Stimulated activated naive CD4-positive, alpha-beta T cell (primary cell): ENCODE measurements around the gene KDELR3.

Source experiments
- DNase-seq, 6 experiments: peaks; one replicate each; lab custom pipeline; 2025; lab: John Stamatoyannopoulos, UW

Gene KDELR3

GRCh38 chr22:38440747-38441350 lies 27.0 kb upstream of the KDELR3 start:
- no peak for DNase-seq

GRCh38 chr22:38441620-38442287 lies 26.1 kb upstream of the KDELR3 start:
- no peak for DNase-seq

GRCh38 chr22:38442967-38443627 lies 24.8 kb upstream of the KDELR3 start:
- DNase-seq, result no peak

DNA sequence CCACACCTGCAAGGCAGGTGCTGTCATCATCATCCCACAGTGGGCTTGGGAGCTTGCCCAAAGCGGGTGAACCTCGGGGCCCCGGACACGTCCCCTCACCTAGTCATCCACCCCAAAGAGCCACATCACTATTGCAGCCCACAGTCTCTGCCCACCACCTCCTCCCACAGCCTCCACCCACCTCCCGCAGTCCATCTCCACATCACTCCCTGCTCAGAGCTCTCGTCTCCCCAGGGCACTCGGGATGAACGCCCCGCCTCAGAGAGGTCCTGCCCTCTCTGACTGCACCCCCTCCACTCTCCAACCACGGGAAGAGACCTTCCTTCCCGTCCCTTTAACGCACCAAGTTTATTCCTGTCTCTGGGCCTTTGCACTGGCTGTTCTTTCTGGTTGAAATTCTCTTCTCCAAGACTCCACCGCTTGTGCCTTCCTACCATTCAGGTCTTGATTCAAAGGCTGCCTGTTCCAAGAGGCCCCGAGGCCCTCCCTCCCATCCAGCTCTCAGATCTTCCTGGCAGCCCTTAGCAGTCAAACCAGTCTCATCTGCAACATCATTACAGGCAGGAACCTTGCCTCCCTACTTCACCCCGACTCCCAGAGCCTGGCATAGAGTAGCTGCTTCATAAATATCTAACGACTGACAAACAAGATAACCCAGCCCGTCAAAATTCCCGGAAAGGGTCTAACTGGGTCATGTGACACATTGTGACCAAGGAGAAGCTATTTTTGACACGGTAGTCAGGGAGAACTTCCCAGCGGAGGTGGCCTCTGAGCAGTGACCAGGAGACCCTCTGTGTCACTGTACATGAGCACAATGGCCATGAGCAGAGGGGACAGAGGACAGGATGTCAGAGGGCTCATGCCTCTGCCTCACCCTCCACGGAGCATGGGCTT lies 24.0 kb upstream of the KDELR3 start:
- DNase-seq, result no peak

DNA sequence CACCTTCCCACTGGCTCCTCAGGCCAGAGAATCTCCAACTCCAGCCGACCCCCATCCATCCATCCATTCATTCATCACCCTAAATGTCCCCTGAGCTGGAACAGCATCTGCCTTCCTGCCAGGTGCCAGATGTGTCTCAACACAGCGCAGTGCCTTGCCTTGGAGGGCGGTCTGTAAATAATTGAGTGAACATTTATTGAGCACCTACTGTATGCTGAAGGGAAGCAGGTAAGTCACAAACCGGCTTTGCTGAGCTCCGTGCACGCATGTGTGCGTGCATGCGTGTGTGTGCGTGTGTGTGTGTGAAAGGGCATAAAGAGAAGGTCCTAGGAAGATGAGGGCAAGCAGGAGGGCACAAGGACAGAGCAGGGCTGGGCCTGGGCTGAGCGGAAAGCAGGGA lies 23.1 kb upstream of the KDELR3 start:
- DNase-seq, result no peak

GRCh38 chr22:38446018-38446601 lies 21.8 kb upstream of the KDELR3 start:
- no peak for DNase-seq

- DNase-seq, result no peak
Observed at GRCh38 chr22:38448945-38449745, 18.8 kb upstream of the KDELR3 start.

DNA sequence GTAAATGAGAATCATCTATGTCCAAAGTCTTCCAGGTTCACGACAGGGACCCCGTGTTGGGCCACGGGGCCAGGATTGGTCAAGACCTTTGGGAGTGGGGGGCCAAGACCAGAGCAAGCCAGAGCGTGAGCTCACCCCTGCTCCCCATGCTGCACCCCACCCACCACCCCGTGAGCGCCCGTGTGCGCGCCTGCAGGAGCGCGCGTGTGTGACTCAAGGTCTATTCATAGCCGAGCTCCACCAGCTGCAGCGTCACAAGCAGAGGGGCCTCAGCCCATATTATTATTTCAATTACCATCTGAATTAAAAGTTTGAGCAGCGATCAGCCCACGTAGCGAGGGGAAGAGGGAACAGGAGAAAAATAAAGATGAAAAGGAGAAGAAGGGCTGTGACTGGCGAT lies 18.1 kb upstream of the KDELR3 start:
- DNase-seq, result no peak

DNA sequence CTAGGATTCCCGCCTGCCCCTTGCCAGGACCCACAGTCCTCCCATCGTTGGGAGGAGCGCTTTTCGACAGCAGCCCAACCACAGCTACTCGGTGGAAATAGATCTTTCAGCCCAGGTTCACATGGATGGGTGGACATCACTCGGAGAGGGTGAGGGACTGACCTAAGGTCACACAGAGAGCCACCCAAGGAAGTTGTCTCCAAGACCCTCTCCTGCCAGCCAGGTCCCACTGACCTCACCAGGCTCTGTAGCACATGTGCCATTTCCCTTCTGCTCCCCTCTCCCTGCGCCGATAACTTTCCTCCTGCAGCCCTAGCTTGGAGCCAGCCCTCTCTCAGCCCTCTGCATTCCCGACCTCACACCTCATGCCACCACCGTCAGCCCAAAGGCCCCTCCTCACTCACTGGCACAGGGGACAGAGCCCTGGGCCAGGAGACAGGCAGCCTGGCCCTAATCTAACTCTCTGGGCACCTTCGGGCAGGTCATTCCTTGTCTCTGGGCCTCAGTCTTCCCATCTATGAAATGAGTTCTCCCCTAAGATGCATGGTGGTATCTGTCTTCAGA lies 17.6 kb upstream of the KDELR3 start:
- no peak for DNase-seq

GRCh38 chr22:38451404-38451803 lies 16.5 kb upstream of the KDELR3 start:
- no peak for DNase-seq

GRCh38 chr22:38451864-38452263 lies 16.0 kb upstream of the KDELR3 start:
- DNase-seq, result no peak

- no peak for DNase-seq
Observed at GRCh38 chr22:38452373-38453065, 15.4 kb upstream of the KDELR3 start.

GRCh38 chr22:38453066-38453672 lies 14.7 kb upstream of the KDELR3 start:
- DNase-seq, result no peak

DNA sequence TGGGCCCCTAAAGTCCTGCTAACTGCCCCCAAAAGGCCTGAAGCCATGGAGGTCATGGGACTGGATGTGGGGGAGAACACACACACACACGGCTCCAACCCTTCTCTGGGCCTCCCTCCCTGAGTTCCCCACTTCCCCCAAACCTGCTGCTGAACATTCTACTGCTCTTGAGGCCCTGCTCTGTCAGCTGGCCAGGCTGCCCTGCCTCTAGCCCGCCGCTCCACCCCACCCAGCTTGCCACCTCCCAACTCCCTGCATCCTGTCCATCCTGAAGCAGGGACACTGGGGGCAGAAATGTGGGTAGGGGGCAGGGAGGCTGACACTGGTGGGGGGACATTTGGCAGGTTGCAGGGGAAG lies 13.9 kb upstream of the KDELR3 start:
- no peak for DNase-seq

GRCh38 chr22:38454353-38455075 lies 13.4 kb upstream of the KDELR3 start:
- DNase-seq, result peak in 2 of 6 experiments; percentile 22 to 45

- DNase-seq, result no peak
Observed at GRCh38 chr22:38455076-38455529, 12.8 kb upstream of the KDELR3 start, which contains the start of gene KCNJ4. TSS of gene KCNJ4 (minus strand) at chr22:38455199. CDS start at chr22:38428132, 27,067 bp downstream.

DNA sequence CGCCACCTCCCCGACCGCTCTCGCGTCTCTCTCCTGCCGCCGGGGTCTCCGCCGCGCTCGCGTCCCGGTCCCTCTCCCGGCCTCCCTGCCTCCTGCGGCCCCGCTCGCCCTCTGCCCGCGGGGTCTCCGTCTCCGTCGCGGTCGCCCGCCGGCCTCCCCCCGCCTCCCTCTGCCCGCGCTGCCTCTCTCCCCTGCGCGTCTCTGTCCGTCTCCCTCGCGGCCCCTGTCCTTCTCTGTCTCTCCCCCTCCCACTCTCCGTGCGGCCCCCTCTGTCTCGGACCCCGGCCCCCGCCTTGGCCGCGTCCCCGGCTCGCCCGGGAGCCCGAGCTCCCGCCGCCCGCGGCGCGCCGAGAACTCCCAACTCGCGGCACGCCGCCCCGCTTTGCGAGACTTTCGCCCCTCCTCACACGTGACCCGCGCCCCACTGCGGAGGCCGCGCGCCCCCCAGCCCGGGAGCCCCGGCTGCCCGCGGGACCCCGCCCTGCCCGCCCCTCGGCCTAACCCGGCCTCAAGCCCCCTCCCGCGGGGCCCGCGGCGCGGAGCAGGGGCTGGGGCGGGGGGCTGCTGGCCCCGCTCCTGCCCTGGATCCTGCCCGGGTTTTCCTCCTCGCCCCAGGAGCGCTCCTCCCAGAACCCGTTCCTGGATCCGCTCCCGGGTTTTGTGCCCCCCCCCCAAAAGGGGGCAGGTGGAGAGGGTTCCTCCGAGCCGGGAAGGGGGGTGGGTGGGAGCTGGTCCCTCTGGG lies 12.2 kb upstream of the KDELR3 start:
- peak in 1 of 6 experiments; percentile 18 for DNase-seq

- no peak for DNase-seq
Observed at GRCh38 chr22:38456272-38456835, 11.5 kb upstream of the KDELR3 start.
